ENCODE measurements around the gene ANXA2R. TPM values are rescaled to one million over a fixed set of nuclear protein-coding genes. Genes with fewer than 3 reads are reported as not detected.

ANXA2R gene
- total and polyA plus RNA-seq, 9 of the 15 experiments (the other 6 are each of a cell fraction or from before 2014, with no cell fraction given), result 2.1 to 4.8 (median 3.4) TPM

DNA sequence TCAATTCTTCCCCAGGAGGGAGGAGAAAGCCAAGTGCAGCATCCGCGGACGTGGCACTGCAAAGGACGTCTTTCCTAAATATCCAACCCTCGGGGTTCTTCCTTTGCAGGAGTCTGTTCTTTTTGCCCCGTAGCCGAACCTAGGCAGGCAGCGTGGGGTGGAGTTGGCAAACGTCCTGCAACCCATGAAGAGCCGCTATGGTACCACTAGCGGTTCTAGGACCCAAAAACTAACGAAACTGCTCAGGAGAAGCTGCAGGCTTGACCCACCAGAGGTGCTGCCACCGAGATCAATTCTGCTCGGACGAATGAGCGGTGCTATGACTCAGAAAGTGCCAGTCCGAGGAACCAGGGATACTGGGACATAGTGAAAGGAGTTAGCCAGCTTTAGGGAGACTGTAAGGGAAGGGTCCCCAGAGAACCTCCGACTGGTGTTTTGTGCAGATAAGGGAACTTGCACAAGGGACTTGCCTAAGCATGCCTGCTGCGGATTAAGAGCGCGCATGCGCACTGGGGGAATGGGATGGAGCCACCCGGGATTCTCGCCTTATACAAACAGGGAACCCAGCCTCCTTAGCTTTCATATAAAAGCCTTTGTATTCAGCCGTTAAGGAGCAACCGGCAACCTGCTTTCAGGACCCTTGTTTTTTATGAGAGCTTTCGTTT, 32.7 kb downstream of the ANXA2R start (continued):
- TF ChIP-seq, protein P1, sequence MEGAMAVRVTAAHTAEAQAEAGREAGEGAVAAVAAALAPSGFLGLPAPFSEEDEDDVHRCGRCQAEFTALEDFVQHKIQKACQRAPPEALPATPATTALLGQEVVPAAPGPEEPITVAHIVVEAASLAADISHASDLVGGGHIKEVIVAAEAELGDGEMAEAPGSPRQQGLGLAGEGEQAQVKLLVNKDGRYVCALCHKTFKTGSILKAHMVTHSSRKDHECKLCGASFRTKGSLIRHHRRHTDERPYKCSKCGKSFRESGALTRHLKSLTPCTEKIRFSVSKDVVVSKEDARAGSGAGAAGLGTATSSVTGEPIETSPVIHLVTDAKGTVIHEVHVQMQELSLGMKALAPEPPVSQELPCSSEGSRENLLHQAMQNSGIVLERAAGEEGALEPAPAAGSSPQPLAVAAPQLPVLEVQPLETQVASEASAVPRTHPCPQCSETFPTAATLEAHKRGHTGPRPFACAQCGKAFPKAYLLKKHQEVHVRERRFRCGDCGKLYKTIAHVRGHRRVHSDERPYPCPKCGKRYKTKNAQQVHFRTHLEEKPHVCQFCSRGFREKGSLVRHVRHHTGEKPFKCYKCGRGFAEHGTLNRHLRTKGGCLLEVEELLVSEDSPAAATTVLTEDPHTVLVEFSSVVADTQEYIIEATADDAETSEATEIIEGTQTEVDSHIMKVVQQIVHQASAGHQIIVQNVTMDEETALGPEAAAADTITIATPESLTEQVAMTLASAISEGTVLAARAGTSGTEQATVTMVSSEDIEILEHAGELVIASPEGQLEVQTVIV (CRISPR knock-in tag; IDR thresholded peaks at IDR 0.05; ENCODE audit: borderline replicate concordance), result no peak
- TF ChIP-seq, protein P2, sequence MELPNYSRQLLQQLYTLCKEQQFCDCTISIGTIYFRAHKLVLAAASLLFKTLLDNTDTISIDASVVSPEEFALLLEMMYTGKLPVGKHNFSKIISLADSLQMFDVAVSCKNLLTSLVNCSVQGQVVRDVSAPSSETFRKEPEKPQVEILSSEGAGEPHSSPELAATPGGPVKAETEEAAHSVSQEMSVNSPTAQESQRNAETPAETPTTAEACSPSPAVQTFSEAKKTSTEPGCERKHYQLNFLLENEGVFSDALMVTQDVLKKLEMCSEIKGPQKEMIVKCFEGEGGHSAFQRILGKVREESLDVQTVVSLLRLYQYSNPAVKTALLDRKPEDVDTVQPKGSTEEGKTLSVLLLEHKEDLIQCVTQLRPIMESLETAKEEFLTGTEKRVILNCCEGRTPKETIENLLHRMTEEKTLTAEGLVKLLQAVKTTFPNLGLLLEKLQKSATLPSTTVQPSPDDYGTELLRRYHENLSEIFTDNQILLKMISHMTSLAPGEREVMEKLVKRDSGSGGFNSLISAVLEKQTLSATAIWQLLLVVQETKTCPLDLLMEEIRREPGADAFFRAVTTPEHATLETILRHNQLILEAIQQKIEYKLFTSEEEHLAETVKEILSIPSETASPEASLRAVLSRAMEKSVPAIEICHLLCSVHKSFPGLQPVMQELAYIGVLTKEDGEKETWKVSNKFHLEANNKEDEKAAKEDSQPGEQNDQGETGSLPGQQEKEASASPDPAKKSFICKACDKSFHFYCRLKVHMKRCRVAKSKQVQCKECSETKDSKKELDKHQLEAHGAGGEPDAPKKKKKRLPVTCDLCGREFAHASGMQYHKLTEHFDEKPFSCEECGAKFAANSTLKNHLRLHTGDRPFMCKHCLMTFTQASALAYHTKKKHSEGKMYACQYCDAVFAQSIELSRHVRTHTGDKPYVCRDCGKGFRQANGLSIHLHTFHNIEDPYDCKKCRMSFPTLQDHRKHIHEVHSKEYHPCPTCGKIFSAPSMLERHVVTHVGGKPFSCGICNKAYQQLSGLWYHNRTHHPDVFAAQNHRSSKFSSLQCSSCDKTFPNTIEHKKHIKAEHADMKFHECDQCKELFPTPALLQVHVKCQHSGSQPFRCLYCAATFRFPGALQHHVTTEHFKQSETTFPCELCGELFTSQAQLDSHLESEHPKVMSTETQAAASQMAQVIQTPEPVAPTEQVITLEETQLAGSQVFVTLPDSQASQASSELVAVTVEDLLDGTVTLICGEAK (IDR thresholded peaks at IDR 0.05), result no peak
- TF ChIP-seq, protein P2 (CRISPR knock-in tag; IDR thresholded peaks at IDR 0.05), result no peak
- TF ChIP-seq RFX1 (IDR thresholded peaks at IDR 0.05) (no peak), ESRRA (IDR thresholded peaks at IDR 0.05; ENCODE audit: borderline replicate concordance, low read depth) (no peak), JUND (IDR thresholded peaks at IDR 0.05; ENCODE audit: borderline replicate concordance, low read depth, low read length) (peak; percentile 71), JUND (tag; IDR thresholded peaks at IDR 0.05; ENCODE audit: borderline replicate concordance, low read depth, low read length) (peak; percentile 14; the same call in 1 of the 3 replicates), GATAD2B (IDR thresholded peaks at IDR 0.05; ENCODE audit: borderline replicate concordance) (no peak), PHF20 (IDR thresholded peaks at IDR 0.05; ENCODE audit: partially characterized antibody) (no peak), TEAD2 (tag; IDR thresholded peaks at IDR 0.05) (no peak), MTF1 (CRISPR knock-in tag; IDR thresholded peaks at IDR 0.05; ENCODE audit: borderline replicate concordance) (no peak)
- TF ChIP-seq, protein P3, sequence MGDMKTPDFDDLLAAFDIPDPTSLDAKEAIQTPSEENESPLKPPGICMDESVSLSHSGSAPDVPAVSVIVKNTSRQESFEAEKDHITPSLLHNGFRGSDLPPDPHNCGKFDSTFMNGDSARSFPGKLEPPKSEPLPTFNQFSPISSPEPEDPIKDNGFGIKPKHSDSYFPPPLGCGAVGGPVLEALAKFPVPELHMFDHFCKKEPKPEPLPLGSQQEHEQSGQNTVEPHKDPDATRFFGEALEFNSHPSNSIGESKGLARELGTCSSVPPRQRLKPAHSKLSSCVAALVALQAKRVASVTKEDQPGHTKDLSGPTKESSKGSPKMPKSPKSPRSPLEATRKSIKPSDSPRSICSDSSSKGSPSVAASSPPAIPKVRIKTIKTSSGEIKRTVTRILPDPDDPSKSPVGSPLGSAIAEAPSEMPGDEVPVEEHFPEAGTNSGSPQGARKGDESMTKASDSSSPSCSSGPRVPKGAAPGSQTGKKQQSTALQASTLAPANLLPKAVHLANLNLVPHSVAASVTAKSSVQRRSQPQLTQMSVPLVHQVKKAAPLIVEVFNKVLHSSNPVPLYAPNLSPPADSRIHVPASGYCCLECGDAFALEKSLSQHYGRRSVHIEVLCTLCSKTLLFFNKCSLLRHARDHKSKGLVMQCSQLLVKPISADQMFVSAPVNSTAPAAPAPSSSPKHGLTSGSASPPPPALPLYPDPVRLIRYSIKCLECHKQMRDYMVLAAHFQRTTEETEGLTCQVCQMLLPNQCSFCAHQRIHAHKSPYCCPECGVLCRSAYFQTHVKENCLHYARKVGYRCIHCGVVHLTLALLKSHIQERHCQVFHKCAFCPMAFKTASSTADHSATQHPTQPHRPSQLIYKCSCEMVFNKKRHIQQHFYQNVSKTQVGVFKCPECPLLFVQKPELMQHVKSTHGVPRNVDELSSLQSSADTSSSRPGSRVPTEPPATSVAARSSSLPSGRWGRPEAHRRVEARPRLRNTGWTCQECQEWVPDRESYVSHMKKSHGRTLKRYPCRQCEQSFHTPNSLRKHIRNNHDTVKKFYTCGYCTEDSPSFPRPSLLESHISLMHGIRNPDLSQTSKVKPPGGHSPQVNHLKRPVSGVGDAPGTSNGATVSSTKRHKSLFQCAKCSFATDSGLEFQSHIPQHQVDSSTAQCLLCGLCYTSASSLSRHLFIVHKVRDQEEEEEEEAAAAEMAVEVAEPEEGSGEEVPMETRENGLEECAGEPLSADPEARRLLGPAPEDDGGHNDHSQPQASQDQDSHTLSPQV (IDR thresholded peaks at IDR 0.05), result no peak; the same call in 1 of the 2 replicates

Data from K562 (cell line).